PC-9 (cell line): ENCODE measurements around the gene KRT78.

Experiments
- CTCF ChIP-seq: fragments of 200-600 bp; sonication (generic); conservative IDR thresholded peaks from 2 replicates; pipeline ENCODE4 v1.6.1; 2017; ENCODE audit warnings: mixed run types, antibody characterized with exemption, mild to moderate bottlenecking, moderate library complexity
- EZH2 ChIP-seq: fragments of 200-600 bp; sonication (generic); IDR thresholded peaks from 2 replicates; pipeline ENCODE4 v1.8.0; 2017; ENCODE audit warnings: antibody characterized with exemption, low read depth

- TF ChIP-seq CTCF: no peak
- no peak for TF ChIP-seq EZH2
These were observed 34.1 kb downstream of the KRT78 start for GRCh38 chr12:52814710-52815155.
